Astrocyte (in vitro differentiated cells and primary cell): ENCODE data around the gene FBXL7.

ENCODE experiments used
- EZH2 ChIP-seq: IDR thresholded peaks from 2 replicates; pipeline ENCODE4 v1.6.1; 2012; ENCODE audit warnings: mild to moderate bottlenecking, low read length, inconsistent platforms; ENCODE audit not compliant: insufficient read depth
- TF ChIP-seq, protein P1 (sequence below): IDR thresholded peaks from 2 replicates; pipeline ENCODE4 v1.5.1; 2011; ENCODE audit warnings: low read depth, mild to moderate bottlenecking, inconsistent platforms, low read length, moderate library complexity; ENCODE audit not compliant: insufficient read depth

- TF ChIP-seq, protein P1, sequence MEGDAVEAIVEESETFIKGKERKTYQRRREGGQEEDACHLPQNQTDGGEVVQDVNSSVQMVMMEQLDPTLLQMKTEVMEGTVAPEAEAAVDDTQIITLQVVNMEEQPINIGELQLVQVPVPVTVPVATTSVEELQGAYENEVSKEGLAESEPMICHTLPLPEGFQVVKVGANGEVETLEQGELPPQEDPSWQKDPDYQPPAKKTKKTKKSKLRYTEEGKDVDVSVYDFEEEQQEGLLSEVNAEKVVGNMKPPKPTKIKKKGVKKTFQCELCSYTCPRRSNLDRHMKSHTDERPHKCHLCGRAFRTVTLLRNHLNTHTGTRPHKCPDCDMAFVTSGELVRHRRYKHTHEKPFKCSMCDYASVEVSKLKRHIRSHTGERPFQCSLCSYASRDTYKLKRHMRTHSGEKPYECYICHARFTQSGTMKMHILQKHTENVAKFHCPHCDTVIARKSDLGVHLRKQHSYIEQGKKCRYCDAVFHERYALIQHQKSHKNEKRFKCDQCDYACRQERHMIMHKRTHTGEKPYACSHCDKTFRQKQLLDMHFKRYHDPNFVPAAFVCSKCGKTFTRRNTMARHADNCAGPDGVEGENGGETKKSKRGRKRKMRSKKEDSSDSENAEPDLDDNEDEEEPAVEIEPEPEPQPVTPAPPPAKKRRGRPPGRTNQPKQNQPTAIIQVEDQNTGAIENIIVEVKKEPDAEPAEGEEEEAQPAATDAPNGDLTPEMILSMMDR, result no peak
- no peak for TF ChIP-seq EZH2
These were observed 219.8 kb downstream of the FBXL7 start for GRCh38 chr5:15719784-15720183.
